Heart left ventricle (tissue), 16 donors: ENCODE measurements around the gene CACNA1C. TPM values are rescaled to one million over a fixed set of nuclear protein-coding genes. Genes with fewer than 3 reads are reported as not detected.

Source experiments
- ATAC-seq, 4 donors: fragments of 200-7000 bp; cut with Tn5 transposase; one replicate each; pipeline ENCODE4 v1.9.1; 2020 to 2022; ENCODE audit warnings: moderate library complexity in 4 of 4, mild to moderate bottlenecking in 3 of 4, moderate number of reproducible peaks in 1 of 4
- DNase-seq, 5 donors: peaks; one replicate each; pipeline ENCODE4 v3.0.0-alpha.2; 2020
- H3K27ac ChIP-seq, 12 donors: fragments of 200-600 bp; sonication (generic) in 4 of 12; one replicate each; pipeline versions ENCODE4 v1.5.0 to v1.8.0; 2016 to 2022; ENCODE audit warnings: mild to moderate bottlenecking in 2 of 12
- H3K27me3 ChIP-seq, 9 donors: fragments of 200-600 bp; sonication (generic) in 2 of 9; one replicate each; pipeline versions ENCODE4 v1.5.1 to v1.8.0; 2016 to 2022; ENCODE audit warnings: mild to moderate bottlenecking in 3 of 9
- H3K36me3 ChIP-seq, 9 donors: fragments of 200-600 bp; sonication (generic) in 2 of 9; one replicate each; pipeline versions ENCODE4 v1.5.0 to v1.8.0; 2018 to 2022; ENCODE audit warnings: mild to moderate bottlenecking in 2 of 9
- H3K4me1 ChIP-seq, 12 donors: fragments of 200-600 bp; sonication (generic) in 4 of 12; one replicate each; pipeline versions ENCODE4 v1.5.0 to v1.8.0; 2016 to 2022; ENCODE audit warnings: mild to moderate bottlenecking in 3 of 12
- H3K4me3 ChIP-seq, 12 donors: fragments of 200-600 bp; sonication (generic) in 4 of 12; one replicate each; pipeline versions ENCODE4 v1.5.0 to v1.8.0; 2017 to 2022; ENCODE audit warnings: mild to moderate bottlenecking in 9 of 12, moderate library complexity in 4 of 12
- H3K9me3 ChIP-seq, 12 donors: fragments of 200-600 bp; sonication (generic) in 4 of 12; one replicate each; pipeline versions ENCODE4 v1.5.0 to v1.8.0; 2016 to 2022; ENCODE audit warnings: mild to moderate bottlenecking in 1 of 12
- CTCF ChIP-seq, 12 donors: fragments of 200-600 bp; sonication (generic) in 4 of 12; IDR thresholded peaks; one replicate each; pipeline versions ENCODE4 v1.5.0 to v1.8.0; 2018 to 2022; ENCODE audit warnings: antibody characterized with exemption in 12 of 12, mild to moderate bottlenecking in 5 of 12
- POLR2A ChIP-seq, 2 donors: fragments of 450-650 bp; IDR thresholded peaks; one replicate each; pipeline ENCODE4 v1.6.1; 2017; ENCODE audit warnings: antibody characterized with exemption in 2 of 2, mild to moderate bottlenecking in 2 of 2, moderate library complexity in 2 of 2
- WGBS, 4 donors: extraction: QIAGEN DNeasy Blood & Tissue Kit in 2 of 4; methylation state at CpG; one replicate each; pipeline versions ENCODE4 v1.1.5 to v1.1.7; 2013 to 2018; 5-methylcytosine and 5-hydroxymethylcytosine counted together
- intact Hi-C, 10 donors: fragments of 100-400 bp; cut with DNase I; formaldehyde crosslinking; loops; one replicate each; pipeline versions ENCODE4 v1.11.1 to v1.14.2; 2022
- polyA plus RNA-seq, 2 donors: library from polyadenylated mRNA; stranded (reverse); fragments of 200-250 nt; gene quantifications; one replicate each; pipeline ENCODE4 v1.2.3, GENCODE V29; 2013
- total RNA-seq, 9 donors: library from RNA; depleted of rRNA in 2 of 9; stranded (reverse); fragments of >200 nt in 2 of 9; fragmentation: NEBNext Ultra II Directional in 3 of 9; extraction: Animal tissue kit (Norgen Biotek cat#: 25700) in 3 of 9; gene quantifications; one replicate each; pipeline versions ENCODE4 v1.1.0 to v1.2.4, GENCODE V29; 2016 to 2023
- donor health status: ischemic (EF 13 %, LVEDD 7.1; RV severe dilation, severe dysfunction).
- donor health status: healthy with polysubstance abuse.
- donor health status: DM: no; HTN: yes; CAD: no.
- donor health status: DM: no; HTN: no; CAD: no.
- donor health status: ischemic (EF 25% LVEDD 6.9; RV normal size, moderate dysfunction).
- donor health status: ischemic (EF 25% LVEDD 5.7; RV mildly dilated, moderate dysfunction).
- donor health status: healthy.
- donor health status: DM: yes; HTN: yes; CAD: no.
- donor health status: ischemic (EF 35%, LVEDD 5.7; RV mildly dilated, moderate dysfunction).
- donor health status: nonischemic (EF 11% LVEDD 7.7; RV severe dilation, severe dysfunction).
- donor health status: DM: yes; HTN: yes; CAD: no.
- donor health status: PGD.
- donor health status: ischemic (EF 29% LVEDD 5.4; RV normal size, mild dysfunction).
- donor health status: nonischemic (EF 23%, LVEDD 6.1; RV moderate dilation, normal function).

Gene CACNA1C
- total and polyA plus RNA-seq, 11 donors: 41.9 to 196 (median 164) TPM

- no peak for DNase-seq
- WGBS, 4 donors: 60 to 65% (median 63%) methylated on average over 6 of the region's 6 CpGs
- Histone ChIP-seq H3K9me3 (no peaks in the 10 kb centered on the region), H3K36me3 (peaks cover 0 to 32% (median 0%) of the 10 kb centered on the region in 9 donors), H3K27me3 (peaks cover 0 to 4% (median 0%) of the 10 kb centered on the region in 9 donors), H3K4me1 (peaks cover 0 to 25% (median 3%) of the 10 kb centered on the region in 12 donors), H3K4me3 (no peak overlapping the region), H3K27ac (peak overlapping the region in 4 of 12 donors; percentile 7 to 42 (median 18))
- intact Hi-C loops: loop anchor here in 2 of 10 donors (5.0 to 10.0 kb wide), 2 partner anchors 397 to 541 kb away; no protein-coding TSS in a partner anchor
- peak; percentile 26 to 73 (median 47) for ATAC-seq
- TF ChIP-seq CTCF (IDR thresholded peaks at IDR 0.05) (no peak), POLR2A (IDR thresholded peaks at IDR 0.05) (no peak)
Observed at GRCh38 chr12:2044165-2044564, 8.6 kb upstream of the CACNA1C start.

GRCh38 chr12:2046957-2047356, 5.8 kb upstream of the CACNA1C start:
- no peak for TF ChIP-seq POLR2A (IDR thresholded peaks at IDR 0.05)
- no peak for TF ChIP-seq CTCF (IDR thresholded peaks at IDR 0.05)
- Histone ChIP-seq H3K9me3 (no peaks in the 10 kb centered on the region), H3K4me1 (peaks cover 0 to 29% (median 7%) of the 10 kb centered on the region in 12 donors), H3K36me3 (peaks cover 0 to 42% (median 0%) of the 10 kb centered on the region in 9 donors), H3K27ac (no peak overlapping the region), H3K4me3 (no peak overlapping the region), H3K27me3 (peaks cover 0 to 21% (median 0%) of the 10 kb centered on the region in 9 donors)
- ATAC-seq (no peak), DNase-seq (no peak)
- WGBS, 4 donors: 85 to 89% (median 86%) methylated on average over 4 of the region's 4 CpGs
- intact Hi-C loops: loop anchor here in 1 of 10 donors (10.0 kb wide), 1 partner anchor 538 kb away; no protein-coding TSS in a partner anchor

GRCh38 chr12:2047752-2048151, 5.0 kb upstream of the CACNA1C start:
- Histone ChIP-seq H3K4me3 (no peak overlapping the region), H3K27ac (no peak overlapping the region), H3K4me1 (peaks cover 0 to 32% (median 9%) of the 10 kb centered on the region in 12 donors), H3K36me3 (peaks cover 0 to 39% (median 0%) of the 10 kb centered on the region in 9 donors), H3K27me3 (peaks cover 0 to 25% (median 0%) of the 10 kb centered on the region in 9 donors), H3K9me3 (no peaks in the 10 kb centered on the region)
- intact Hi-C loops: loop anchor here in 1 of 10 donors (10.0 kb wide), 1 partner anchor 537 kb away; no protein-coding TSS in a partner anchor
- DNase-seq: no peak
- 81 to 92% (median 87%) methylated on average over 7 of the region's 7 CpGs for WGBS, 4 donors
- TF ChIP-seq CTCF (IDR thresholded peaks at IDR 0.05) (no peak), POLR2A (IDR thresholded peaks at IDR 0.05) (no peak)
- ATAC-seq: no peak

- Histone ChIP-seq H3K4me1 (peaks cover 0 to 34% (median 14%) of the 10 kb centered on the region in 12 donors), H3K9me3 (no peaks in the 10 kb centered on the region), H3K27me3 (peaks cover 0 to 43% (median 0%) of the 10 kb centered on the region in 9 donors), H3K27ac (no peak overlapping the region), H3K4me3 (no peak overlapping the region), H3K36me3 (peaks cover 0 to 39% (median 0%) of the 10 kb centered on the region in 9 donors)
- ATAC-seq: no peak
- no peak for TF ChIP-seq POLR2A (IDR thresholded peaks at IDR 0.05)
- no peak for TF ChIP-seq CTCF (IDR thresholded peaks at IDR 0.05)
- intact Hi-C loops: loop anchor here in 8 of 10 donors (5.0 to 10.0 kb wide), 11 partner anchors 112 to 735 kb away; no protein-coding TSS in a partner anchor
- WGBS, 4 donors: 74 to 80% (median 77%) methylated on average over 8 of the region's 8 CpGs
- DNase-seq: no peak
Observed at GRCh38 chr12:2049604-2050540, 2.9 kb upstream of the CACNA1C start.
